NCI-H1105 treated with DMSO at 0.1 percent for 48 hours (cell line): ENCODE data around the gene COL1A1.

Source experiments
- DNase-seq: peaks from one replicate; lab custom pipeline; 2025; lab: John Stamatoyannopoulos, UW

The COL1A1 gene

GRCh38 chr17:50153650-50154575, 47.5 kb downstream of the COL1A1 start:
- no peak for DNase-seq

GRCh38 chr17:50152736-50153135, 48.7 kb downstream of the COL1A1 start:
- DNase-seq: no peak

GRCh38 chr17:50151937-50152547, 49.4 kb downstream of the COL1A1 start:
- DNase-seq: peak; percentile 83

- peak; percentile 72 for DNase-seq
Measured at GRCh38 chr17:50151041-50151936, 50.1 kb downstream of the COL1A1 start.

GRCh38 chr17:50150354-50151040, 50.9 kb downstream of the COL1A1 start, which contains the start of gene PPP1R9B:
PPP1R9B (minus strand) TSS chr17:50150677; CDS start chr17:50150513, 164 bp downstream.
- no peak for DNase-seq

- peak; percentile 6 for DNase-seq
Measured at GRCh38 chr17:50149417-50150353, 51.7 kb downstream of the COL1A1 start.

GRCh38 chr17:50149091-50149416, 52.4 kb downstream of the COL1A1 start:
- no peak for DNase-seq

- peak; percentile 46 for DNase-seq
Measured at GRCh38 chr17:50148226-50149090, 53.0 kb downstream of the COL1A1 start.

- no peak for DNase-seq
Measured at GRCh38 chr17:50147841-50148225, 53.6 kb downstream of the COL1A1 start.

- DNase-seq: no peak
Measured at GRCh38 chr17:50146927-50147665, 54.3 kb downstream of the COL1A1 start.

GRCh38 chr17:50146230-50146926, 55.1 kb downstream of the COL1A1 start:
- no peak for DNase-seq

- no peak for DNase-seq
Measured at GRCh38 chr17:50145532-50146229, 55.8 kb downstream of the COL1A1 start.

GRCh38 chr17:50144845-50145531, 56.4 kb downstream of the COL1A1 start:
- DNase-seq: no peak

- no peak for DNase-seq
Measured at GRCh38 chr17:50144355-50144754, 57.1 kb downstream of the COL1A1 start.

- DNase-seq: no peak
Measured at GRCh38 chr17:50143461-50144176, 57.8 kb downstream of the COL1A1 start.

GRCh38 chr17:50141745-50142110, 59.7 kb downstream of the COL1A1 start:
- DNase-seq: no peak
